Activated CD4-positive, alpha-beta T cell treated with anti-CD3 and anti-CD28 coated beads, Interleukin-10, Interleukin-2, amounts not matched to agents 100 ng/mL and 50 ng/mL, durations not matched to agents 16 hours and 8 hours (primary cell): ENCODE data around the gene KCNK15.

Source experiments
- DNase-seq: peaks from one replicate; pipeline ENCODE4 v3.0.0-alpha.2; 2020

Gene KCNK15

DNA sequence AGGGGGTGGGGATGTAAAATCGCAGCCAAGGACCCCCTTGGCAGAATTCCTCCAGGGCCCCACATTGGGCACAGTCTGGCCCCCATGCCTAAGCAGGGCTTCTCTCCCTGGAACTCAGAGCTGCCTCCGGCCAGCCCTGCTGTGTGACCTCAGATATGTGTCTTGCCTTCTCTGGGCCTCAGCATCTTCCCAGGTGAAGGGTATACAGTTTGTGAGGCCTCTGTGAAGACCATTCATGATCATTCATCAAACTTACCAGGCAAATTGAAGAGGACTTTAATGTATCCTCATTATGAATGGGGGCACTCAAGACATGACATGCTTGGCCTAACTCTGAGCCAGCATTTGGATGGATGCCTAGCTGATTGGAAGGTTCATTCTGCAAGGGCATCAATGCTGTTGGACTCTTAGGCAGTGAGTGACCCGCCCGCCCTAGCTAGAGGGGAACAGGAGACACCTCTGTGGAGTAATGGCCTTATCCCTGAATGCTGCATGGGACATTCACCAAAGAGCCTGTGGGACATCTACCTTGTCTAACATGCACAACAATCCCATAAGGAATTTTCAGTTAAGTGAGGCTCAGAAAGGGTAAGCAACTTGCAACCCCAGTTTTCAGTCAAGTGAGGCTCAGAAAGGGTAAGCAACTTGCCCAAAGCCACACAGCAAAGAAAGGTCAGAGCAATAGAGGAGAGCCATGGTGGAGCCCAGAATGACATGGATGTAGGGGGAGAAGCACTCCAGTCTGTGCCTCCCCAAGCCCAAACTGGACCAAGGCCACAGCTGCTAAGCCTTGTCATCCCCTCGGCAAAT is 30.0 kb upstream of the KCNK15 start:
- no peak for DNase-seq

DNA sequence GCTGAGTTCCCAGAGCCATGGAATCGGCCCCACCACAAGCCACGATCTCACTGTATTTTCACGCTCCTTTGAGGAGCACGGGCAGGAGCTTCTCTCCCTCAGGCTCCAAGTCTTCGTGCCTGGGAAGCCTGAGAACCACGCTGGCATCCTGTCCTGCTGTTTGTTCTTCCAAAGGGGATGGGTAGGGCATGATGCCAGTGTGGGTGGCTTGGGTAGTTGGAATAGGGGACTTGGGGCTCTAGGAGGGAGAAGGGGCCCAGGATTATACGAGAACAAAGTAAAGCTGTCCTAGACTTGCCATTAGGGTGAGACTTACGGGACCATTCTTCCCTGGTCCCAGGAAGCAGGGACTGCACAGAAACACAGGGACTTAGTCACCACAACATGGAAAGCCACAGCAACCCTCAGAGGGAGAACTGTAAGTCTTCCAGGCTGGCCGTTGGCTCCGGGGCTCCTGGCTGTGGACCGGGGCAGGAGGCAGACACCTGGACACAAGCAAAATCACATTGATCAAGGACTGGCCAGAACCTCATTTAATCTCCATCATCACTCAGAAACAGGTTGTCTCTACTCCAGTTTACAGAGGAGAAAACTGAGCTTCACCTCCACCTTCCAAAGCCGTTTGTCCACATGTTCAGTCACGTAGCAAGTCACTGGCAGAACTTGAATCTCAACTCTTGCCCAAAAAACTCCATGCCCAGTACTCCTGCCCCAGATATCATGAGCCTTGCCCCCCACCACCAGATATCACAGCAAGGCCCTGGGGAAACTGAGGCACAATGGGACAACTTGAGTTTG is 29.2 kb upstream of the KCNK15 start:
- no peak for DNase-seq

DNA sequence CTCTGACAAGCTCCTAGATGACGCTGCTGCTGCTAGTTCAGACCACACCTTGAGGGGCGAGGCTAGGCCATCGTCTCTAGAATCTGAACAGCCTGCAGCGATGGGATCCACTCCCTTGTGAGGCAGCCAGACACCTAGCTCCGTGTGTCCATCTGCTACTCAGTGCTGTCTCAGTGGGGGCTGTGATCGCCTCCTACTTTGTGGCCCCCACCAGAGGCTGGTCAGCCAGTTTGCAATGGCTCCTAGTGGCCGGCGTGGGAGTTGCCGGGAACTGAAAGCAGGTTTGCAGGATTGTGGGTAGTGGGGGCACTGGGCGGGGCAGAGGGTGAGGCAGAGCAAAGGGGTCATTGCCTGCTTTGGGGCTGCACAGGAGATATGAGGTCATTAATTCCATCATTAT is 27.7 kb upstream of the KCNK15 start:
- no peak for DNase-seq

DNA sequence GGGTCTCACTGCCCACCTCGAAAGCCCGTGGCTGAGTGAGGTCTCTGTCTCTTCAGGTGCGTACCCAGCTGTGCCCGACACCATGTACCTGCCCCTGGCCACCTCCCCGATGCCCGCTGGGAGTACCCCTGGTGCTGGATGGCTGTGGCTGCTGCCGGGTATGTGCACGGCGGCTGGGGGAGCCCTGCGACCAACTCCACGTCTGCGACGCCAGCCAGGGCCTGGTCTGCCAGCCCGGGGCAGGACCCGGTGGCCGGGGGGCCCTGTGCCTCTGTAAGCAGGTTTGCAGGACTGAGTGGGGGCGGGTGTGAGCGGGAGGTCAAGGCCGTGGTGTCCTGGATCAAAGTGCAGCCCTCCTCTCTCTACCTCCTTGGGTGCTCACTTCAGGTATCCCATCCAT is 25.8 kb upstream of the KCNK15 start:
- no peak for DNase-seq

DNA sequence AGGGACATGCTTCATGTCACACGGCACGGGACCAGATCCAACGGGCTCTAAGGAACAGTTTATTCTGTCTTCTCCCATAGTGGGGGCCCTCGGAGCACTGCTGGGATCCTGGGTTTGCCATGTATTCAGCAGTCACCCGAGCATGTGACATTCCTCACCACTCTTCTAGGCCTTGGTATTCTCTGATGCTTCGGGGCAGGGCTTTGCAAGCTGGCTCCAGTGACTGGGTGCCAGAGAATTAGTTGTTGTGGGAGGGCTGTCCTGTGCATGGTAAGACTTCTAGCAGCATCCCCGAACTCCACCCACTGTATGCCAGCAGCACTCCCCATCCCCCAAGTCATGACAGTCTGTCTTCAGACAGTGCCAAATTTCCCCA is 25.1 kb upstream of the KCNK15 start:
- no peak for DNase-seq

DNA sequence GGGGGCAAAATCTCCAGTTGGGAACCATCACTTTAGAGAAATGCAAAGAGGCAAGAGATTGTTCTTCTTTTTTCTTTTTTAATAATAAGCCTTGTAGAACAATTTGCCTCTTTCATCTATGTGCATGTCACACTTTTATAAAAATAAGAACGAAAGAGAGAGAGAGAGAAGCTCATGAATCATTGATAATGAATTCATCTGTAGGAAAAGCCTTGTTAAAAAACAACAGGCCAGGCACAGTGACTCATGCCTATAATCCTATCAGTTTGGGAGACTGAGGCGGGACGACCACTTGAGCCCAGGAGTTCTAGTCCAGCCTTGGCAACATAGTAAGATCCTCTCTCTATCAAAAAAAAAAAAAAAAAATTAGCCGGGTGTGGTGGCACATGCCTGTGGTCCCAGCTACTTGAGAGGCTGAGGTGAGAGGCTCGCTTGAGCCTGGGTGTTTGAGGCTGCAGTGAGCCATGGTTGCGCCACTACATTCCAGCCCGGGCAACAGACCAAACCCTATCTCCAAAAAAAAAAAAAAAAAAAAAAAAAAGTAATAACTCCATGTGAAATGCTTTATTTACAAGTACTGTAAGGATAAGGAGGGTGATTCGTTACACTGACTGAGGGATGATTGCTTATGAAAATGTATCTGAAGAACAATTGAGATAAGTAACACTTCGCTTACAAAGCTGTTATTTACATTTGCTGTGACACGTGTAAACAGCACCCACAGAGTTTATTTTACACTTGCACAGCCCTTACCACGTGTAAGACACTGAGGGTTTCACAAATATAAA is 24.5 kb upstream of the KCNK15 start:
- DNase-seq, result no peak

DNA sequence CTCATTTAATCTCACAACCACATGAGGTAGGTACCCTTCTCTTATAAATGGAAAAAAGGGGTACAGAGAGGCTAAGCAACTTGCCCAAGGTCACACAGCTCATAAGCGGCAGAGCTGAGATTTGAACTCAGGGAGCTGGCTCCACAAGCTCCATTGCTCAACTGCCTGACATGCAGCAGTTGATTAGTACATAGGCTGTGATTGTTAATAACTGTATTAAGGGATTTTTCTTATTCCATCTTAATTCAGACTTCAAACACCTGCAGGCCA is 23.9 kb upstream of the KCNK15 start:
- no peak for DNase-seq

DNA sequence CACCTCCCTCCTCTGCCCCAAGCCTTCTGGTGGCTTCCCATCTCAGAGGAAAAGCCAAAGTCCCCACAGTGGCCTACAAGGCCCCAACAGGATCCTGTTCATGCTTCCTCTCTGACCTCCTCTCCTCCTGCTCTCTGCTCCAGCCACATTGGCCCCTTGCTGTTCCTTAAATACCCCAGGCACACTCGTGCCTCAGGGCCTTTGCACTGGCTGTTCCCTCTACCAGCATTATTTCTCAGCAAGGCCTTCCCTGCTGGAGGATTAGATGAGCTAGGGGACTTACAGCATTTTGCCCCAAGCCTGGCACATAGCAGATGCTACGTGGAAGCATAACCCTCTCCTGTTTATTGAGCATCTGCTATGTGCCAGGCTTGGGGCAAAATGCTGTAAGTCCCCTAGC is 22.7 kb upstream of the KCNK15 start:
- no peak for DNase-seq

DNA sequence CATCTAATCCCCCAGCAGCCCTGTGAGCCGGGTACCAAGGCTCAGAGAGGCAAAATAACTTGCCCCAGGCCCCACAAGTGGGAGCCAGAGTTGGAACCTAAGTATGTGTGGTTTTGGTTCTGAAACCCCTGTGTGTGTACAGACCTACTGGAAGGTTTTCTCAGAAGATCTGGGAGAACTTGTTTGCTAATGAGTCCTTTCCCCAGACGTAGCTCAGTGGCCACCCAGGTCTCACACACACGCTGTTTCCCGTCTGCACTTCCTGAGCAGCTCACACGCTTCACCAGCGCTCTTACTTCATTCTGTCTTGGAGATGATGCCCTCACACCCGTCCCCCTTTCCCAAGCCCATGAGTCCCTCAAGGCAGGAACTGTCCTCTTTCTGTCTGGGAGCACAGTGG is 22.3 kb upstream of the KCNK15 start:
- no peak for DNase-seq

DNA sequence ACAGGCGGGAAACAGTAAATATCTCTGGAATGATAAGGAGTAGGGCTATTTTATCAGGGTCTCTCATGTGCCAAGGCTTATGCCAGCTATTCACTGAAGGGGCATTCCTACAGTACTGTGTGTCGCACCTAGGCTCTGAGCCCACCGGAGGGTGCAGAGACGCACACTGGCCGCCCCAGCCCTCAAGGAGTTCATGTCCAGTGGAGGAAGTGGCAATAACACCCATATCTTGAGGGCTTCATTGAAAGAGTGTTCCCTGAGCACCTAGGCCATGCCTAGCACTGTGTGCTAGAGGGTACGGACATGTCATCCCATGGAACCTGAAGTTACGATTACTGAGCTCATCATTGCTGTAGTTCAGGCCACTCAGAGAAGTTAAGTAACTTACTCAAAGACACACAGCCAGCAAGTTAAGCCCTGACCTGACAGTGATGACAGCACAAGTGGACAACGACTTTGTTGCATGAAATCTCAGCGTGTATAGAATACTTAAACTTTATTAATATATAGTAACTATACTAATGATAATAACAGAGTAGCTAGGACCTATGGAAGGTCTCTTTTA is 21.8 kb upstream of the KCNK15 start:
- DNase-seq, result no peak

DNA sequence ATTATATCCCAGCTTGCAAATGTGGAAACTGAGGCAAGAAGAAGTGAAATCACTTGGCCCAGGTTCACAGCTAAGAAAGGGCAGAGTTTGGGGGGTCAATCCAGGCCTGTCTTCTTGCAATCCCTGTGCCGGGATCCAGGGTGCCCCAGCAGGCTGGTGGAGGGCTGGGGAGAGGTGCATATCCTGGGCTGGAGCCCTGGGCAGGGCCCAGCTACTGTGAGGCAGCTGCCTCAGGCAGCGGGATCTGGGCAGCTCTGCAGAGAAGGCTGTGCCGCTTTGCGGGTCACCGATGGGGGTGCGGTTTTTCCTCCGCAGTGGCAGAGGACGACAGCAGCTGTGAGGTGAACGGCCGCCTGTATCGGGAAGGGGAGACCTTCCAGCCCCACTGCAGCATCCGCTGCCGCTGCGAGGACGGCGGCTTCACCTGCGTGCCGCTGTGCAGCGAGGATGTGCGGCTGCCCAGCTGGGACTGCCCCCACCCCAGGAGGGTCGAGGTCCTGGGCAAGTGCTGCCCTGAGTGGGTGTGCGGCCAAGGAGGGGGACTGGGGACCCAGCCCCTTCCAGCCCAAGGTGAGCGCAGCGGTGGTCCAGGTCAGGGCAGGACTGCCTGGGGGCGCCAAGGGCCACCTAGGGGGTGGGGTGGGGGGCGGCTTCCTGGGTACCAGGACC is 21.1 kb upstream of the KCNK15 start:
- no peak for DNase-seq

DNA sequence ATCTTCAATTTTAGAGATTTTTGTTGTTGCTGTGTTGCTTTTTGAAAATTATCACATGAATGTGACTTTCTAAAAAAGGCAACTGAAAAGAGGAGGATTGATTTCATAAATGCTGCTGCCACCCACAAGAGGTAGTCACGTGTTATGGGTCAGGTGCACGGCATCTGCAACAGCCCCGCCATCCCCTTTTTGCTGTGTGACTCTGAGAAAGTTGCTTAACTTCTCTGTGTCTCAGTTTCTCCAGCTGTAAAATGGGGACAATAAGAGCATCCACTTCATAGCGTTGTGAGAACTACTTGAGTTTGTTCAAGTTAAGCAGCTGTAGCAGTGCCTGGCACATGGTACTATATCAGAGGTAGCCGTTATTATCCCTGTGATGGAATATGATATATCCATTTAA is 19.8 kb upstream of the KCNK15 start:
- no peak for DNase-seq

DNA sequence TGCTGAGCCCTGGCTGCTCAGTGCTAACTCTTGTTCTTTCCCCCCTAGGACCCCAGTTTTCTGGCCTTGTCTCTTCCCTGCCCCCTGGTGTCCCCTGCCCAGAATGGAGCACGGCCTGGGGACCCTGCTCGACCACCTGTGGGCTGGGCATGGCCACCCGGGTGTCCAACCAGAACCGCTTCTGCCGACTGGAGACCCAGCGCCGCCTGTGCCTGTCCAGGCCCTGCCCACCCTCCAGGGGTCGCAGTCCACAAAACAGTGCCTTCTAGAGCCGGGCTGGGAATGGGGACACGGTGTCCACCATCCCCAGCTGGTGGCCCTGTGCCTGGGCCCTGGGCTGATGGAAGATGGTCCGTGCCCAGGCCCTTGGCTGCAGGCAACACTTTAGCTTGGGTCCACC is 18.6 kb upstream of the KCNK15 start:
- no peak for DNase-seq

DNA sequence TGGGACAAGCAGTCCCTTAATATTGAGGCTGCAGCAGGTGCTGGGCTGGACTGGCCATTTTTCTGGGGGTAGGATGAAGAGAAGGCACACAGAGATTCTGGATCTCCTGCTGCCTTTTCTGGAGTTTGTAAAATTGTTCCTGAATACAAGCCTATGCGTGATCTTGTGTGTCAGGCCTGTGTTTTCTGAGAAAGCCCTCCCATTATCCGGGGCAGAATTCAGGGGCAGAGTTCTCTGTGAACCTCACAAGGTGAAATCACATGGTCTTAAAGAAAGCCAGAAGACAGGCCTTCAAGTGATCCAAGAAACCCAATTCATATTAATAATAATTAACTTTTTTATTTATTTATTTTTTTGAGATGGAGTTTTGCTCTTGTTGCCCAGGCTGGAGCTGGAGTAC is 18.0 kb upstream of the KCNK15 start:
- no peak for DNase-seq

DNA sequence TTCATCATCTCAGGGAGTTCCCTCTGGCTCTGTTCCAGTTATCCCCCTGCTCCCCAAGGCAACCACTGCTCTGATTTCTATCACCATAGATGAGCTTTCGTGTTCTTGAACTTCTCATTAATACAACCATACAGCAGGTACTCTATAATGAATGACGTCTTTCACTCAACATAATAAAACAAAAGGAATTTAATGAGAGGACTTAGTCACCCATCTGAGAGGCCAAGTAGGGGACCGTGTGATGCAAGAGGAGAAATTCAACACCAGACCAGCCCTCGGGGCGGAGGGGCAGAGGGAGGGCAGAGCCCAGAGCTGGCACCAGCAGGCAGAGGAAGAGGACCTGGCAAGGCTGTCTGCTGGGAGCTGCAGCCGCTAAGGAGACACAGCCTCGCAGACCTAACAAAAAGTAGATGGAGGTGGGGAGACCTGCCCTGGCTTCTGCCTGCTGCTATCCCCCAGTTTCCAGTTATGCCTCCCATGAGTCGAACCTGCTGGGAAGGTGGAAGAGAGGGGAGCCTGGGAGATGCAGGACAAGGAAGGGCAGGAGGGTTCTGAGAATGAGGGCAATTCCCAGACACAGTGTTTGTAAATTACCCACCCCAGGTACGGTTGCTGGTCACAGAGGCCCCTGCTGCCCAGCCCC is 16.7 kb upstream of the KCNK15 start:
- DNase-seq, result no peak

DNA sequence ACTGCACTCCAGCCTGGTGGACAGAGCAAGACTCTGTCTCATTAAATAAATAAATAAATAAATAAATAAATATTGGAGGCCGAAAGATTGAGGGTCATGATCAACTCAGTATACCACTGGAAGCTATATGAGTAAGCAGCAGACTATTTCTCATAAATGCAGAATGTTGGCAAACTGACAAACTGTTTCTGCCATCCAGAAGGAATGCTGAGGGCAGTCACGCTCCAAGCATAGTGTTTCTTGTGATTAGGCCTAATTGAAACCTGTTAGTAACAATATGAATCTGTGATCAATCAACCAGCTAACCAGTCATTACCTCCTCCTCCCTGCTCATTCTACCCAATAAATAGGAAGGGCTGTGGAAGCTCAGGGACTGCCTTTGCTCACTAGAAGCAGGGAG is 15.2 kb upstream of the KCNK15 start:
- no peak for DNase-seq

DNA sequence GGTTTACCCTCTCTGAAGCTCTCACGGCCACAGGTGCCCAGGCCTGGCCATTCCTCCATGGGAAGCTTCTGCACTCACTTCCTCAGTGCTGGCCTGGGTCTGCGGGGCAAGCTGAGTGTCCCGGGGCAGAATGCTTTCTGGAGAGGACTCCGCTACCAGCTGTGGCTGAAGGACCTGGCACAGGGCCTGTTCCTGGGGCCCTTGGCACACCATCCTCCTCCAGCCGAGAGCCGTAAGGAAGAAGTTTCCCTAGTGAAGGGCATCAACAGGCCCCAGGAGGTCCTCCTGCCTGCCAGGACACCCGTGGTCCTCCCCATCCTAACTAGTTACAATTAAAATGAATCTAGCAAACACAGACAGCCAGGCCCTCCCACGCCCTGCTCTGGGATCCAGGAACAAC is 14.0 kb upstream of the KCNK15 start:
- no peak for DNase-seq

DNA sequence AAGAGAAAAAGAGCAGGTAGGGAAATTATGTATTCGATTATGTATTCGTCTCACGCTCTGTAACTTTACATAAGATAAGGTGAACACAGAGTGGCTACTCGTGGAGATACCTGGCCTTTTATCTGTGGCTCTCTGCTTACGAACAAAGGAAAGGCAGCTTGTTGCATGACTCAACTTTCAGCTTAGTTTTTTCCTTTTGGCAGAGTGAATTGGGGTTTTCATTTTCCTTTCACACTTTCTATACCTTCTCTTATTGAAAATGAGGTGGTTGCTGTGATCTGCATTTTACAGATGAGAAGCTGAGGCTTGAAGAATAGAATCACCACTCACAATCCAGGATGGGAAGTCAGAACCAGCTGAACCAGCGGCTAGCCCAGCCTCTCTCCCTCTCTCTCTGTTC is 13.3 kb upstream of the KCNK15 start:
- DNase-seq, result no peak

DNA sequence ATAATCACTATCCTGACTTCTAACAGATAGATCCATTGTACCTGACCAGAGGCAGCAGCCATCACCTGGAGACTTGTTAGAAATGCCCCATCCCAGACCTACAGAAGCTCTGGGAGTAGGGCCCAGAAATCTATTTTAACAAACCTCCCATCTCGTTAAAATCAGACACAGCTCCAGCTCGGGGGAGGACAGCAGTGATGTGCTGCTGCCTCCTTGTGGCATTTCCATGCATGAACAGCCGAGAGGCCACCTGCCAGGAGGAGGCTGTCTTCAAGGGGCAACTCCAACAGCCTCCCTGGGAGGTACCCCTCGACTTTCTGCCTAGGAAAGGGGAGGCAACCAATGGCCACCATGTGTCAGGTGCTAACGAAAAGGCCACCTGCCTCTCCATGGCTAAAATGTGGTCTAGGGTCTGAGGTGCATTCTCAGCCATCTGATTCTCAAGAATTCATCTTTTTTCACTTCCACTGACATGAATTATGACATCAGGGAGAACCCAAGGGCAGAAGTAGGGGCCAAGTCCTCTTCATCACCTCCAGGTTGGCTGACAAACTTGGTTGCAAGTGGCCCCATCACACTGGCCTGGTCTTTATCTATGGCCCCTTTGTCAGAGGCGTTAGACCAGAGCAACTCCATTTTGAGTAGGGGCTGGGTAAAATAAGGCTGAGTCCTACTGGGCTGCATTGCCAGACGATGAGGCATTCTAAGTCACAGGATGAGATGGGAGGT is 12.2 kb upstream of the KCNK15 start:
- DNase-seq, result peak; percentile 67

DNA sequence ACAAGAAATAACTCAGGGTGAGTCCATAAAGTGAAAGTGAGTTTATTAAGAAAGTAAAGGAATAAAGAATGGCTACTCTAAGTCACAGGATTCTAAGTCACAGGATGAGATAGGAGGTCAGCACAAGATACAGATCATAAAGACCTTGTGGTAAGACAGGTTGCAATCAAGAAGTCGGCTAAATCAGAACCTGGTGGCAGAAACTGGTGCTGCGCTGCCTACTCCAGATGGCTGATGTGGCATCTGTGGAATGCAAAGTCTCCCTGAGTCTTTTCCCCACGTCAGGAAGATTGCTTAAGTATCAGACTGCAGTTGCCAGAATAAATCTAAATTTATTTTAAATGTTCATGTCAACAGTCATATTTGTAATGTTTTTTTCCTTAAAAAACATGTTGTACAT is 10.7 kb upstream of the KCNK15 start:
- no peak for DNase-seq

DNA sequence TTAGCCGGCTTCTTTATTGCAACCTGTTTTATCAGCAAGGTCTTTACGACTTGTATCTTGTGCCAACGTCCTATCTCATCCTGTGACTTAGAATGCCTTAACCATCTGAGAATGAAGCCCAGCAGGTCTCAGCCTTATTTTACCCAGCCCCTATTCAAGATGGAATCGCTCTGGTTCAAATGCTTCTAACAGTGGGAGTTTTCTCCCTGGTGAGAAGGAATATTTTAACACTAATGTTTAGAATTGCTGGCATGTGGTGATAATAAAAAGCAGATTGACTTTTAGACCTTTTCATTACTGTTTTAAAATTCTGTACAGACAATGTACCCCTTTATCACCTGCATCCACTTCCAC is 9.9 kb upstream of the KCNK15 start:
- DNase-seq, result no peak
